GM21723 (cell line): ENCODE measurements around the gene ARID2.

Experiments used
- ATAC-seq: cut with Tn5 transposase; IDR thresholded peaks from one replicate; pipeline ENCODE4 v1.9.1; 2021; ENCODE audit warnings: mild to moderate bottlenecking, moderate library complexity; ENCODE audit not compliant: unreplicated experiment

ARID2 gene

DNA sequence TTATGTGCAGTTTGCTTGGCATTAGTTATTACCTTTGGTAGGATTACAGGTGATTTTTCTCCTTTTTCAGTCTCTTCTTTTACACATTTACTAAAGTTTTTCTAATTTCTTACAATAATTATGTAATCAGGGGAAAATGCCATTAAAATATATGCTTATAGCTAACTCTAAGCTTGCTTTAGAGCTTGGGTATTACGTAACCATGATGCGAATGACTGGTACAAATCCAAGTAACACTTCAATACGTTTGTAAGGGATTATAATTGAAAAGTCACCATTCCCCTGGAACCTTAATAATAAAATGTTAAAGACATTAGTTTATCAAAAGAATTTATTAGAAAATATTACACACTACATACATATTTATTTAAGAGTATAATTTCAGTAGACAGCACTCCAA, 189.3 kb downstream of the ARID2 start:
- no peak for ATAC-seq

GRCh38 chr12:45928309-45928708, 198.8 kb downstream of the ARID2 start:
- no peak for ATAC-seq

DNA sequence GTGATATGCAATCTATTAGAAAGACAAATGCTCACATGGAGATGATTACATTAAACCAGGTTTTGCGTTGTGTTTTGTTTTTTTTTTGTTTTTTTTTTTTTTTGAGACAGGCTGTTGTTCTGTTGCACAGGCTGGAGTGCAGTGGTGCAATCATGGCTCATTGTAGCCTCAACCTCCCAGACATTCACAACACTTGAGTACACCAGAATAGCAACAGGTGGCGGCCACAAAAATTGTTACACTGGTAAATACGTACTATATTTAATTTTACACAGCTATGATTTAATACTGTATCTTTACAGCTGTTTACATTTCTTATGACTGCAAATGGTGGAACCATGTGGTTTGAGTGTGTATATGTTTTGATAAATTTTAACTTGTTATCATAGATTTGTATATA, 200.9 kb downstream of the ARID2 start:
- ATAC-seq: no peak

DNA sequence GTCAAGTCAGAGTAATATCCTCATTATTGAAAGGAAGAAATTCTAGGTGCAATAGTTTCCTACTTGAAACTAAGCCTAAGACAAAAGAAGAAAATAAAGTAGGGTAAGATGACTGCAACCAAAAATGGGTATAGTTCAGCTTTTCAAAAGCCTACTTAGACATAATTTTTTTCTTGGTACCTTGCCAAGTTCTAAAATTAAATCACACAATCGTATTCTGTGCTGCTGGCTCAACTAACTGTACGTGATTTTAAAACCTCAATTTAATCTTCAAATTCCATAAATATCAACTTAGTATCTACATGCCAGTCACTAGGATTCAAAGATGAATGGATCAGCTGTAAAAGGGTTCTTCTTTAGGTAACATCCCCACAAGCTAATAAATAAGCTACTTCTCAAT, 204.0 kb downstream of the ARID2 start:
- ATAC-seq: no peak

DNA sequence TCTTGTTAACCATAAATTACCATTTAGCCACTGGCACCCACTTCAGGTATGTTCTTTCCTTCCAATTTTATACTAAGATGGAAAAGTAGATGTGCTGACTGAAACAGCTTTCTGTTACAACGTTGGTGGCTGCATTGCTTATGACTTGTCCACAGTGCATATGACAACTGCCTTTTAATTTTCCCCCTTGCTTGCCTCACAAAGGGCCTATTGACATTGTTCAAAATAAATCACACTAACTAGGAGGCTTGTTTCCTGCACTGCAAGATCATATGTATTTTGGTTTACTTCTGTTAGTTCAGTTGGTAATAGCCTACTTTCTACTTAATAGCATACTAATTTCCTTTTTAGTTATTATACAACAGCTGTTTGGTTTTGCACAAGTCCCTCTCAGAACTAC, 205.4 kb downstream of the ARID2 start:
- no peak for ATAC-seq

DNA sequence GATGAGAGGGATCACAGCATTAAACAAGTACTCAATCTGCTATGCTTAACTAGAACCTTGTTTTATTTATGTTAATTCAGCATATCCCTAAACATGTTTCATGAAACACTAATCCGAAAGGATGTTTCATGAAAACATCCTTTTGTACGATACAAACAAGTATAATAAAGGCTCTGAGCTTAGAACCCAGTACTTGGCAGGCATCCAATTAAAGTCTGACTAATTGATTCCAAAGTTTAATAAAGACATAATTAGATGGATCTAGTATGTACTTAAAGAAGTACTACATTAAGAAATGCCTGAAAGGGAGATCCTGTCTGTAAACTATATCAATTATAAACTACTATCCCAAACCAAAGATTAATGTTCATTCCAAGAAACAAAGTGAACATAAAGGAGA, 209.1 kb downstream of the ARID2 start:
- no peak for ATAC-seq

DNA sequence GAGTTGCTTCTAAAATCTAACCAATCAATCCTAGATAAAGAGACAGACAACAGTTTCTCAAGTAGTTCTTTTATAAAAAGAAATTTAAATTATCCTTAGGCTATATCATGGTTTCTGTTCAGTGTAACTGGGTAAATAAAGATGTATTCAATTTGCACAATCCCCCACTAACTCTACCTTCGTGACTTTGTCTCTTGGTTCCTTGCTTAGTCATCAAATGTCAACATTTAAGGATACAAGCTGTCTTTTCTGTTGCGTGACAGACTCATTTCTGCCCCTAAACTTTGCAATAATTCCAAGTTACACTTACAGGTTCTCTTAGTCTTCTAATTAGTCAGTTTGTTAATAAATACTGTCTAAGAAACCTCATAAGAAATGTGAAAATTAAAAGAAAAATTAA, 210.3 kb downstream of the ARID2 start:
- no peak for ATAC-seq

DNA sequence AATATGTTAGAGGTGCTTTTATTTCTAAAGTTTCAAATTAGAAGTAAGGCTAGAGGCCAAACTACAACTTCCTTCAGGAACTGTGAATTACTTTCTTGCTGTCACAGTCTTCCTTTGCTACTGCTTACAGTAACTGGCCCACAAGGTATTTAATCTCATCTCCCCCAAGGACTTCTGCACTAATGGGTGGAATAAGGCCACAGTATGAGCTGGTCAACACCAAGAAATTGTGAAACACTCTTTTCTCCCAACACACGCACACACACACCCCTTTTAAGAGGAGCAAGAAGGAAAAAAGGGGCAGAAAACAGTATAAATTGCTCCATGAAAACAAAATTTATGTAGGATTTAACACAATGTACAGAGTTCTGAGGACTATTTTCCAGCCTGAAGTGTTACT, 215.3 kb downstream of the ARID2 start:
- no peak for ATAC-seq

- no peak for ATAC-seq
Observed at GRCh38 chr12:45946435-45946834, 216.9 kb downstream of the ARID2 start.

DNA sequence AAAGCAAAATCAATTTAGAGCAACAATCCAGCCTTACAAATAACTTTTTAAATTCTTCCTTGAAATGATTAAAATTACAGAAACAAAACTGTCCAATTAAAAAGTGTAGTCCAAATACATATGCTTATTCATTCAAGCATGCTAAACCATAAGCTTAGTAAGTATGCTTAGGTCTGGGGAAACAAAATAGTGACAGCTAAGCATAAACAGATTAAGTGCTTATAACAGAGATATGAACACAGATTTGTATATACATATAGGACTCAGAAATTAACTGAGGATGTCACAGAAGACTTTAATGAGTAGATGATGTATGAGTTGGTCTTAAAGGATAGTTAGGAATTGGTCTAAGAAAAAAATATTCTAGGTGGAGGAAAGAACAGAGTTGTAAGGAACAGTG, 219.0 kb downstream of the ARID2 start:
- ATAC-seq: no peak
